GM18498 (cell line): ENCODE data around the gene VAPA.
"Not testable (repeated sequence)": the region's sequence is repeated elsewhere in the genome, so short reads cannot be mapped to it uniquely, and the experiment has no call there.

Experiments
- ATAC-seq: cut with Tn5 transposase; IDR thresholded peaks from one replicate; pipeline ENCODE4 v1.9.1; 2021; ENCODE audit warnings: mild to moderate bottlenecking, moderate library complexity; ENCODE audit not compliant: unreplicated experiment

Gene VAPA

DNA sequence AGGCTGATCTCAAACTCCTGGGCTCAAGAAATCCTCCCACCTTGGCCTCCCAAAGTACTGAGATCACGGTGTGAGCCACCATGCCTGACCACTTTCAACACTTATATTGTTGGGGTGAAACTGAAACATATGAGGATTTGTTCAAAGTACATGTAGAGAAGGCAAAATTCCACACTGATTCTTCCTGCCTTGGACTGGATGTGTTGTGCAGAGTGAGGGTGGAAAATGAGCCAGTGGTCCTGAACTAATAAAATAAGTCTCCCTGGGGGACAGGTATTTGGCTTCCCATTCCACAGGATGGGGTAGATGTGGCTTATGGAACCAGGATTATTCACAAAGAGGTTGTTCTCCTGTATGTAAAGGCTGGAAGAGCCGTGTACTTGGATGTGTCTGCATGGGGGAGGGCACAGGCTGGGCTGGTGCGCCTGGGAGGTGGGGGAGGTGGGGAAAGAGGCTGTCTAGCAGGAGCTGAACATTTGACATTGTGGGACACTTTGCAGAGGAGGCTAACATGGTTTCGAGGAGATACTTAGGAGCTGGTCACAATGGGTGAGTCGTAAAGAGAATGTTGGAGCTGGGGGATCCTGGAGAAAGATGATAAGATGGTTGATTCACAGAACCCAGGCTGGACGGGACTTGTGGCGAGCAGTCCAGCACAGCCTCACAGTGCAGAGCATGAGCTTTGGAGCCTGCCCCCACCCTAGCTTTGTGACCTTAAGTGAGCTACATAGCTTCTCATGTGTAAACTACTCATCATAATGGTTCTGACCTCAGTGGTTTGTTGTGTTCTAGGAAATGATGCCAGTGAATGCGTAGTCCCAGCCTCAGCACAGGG, 28.4 kb upstream of the VAPA start, which contains the start of gene TXNDC2:
TSS of gene TXNDC2 (plus strand) at position 804 of the 835 bp plus-strand sequence. CDS start 708 bp downstream, outside the sequence.
- no peak for ATAC-seq

DNA sequence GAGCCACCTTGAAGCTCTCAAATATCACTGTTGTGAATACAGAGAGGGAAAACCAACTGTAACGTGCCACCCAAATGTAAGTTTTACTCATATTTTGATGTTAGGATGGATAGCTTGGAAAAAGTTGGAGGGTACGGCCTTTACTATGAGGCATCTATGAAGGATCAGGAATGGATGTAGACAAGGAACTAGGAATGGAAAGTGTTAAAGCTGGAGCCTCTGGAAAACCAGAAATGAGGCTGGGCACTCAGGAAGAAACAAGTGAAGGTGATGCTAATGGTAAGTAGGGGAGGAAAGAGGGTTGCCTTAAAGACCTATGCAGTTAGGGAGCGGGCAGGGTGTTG, 27.8 kb upstream of the VAPA start:
- no peak for ATAC-seq

DNA sequence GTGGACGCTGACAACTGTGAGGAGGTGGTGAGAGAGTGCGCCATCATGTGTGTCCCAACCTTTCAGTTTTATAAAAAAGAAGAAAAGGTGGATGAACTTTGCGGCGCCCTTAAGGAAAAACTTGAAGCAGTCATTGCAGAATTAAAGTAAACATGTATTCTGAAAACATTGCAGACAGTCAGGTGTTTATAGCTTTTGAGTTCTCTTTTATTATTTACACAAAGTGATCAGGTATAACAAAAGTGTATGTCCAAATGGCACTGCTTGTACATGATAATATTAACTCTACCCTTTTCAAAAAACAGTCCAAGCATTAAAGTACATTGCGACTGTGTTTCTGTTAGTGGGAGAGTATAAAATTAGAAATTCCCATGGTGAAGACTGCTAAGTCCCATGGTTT, 25.8 kb upstream of the VAPA start:
- ATAC-seq: no peak

DNA sequence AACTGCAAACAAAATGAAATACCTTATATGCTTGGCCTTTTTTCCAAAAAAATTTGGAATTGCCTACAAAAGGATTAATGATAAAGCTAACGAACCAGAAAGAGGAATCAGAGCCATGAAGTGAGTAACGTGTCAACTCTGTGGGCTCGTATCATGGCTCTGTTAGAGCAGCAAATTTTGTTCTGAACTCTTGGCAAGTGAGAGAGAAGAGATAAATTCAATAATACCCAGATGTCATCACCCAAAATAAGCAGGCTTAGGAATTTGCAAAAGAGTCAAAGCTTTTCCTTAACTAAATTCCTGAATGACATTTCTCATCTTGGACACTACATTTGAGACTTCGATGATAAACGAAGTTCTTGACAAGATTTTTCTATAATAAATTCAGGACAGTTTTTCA, 23.6 kb upstream of the VAPA start:
- no peak for ATAC-seq

DNA sequence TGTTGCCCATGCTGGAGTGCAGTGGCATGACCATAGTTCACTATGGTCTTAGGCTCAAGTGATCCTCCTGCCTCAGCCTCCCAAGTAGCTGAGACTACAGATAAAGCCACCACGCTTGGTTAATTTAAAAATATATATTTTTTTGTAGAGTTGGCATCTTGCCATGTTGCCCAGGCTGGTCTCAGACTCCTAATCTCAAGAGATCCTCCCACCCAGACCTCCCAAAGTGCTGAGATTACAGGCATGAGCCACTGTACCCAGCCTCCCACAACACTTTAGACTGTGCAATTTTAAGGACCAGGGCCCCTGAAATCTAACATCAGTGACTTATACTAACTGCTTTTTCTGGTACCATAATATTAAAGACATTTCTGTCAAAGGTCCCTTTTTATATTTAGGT, 22.9 kb upstream of the VAPA start:
- no peak for ATAC-seq

DNA sequence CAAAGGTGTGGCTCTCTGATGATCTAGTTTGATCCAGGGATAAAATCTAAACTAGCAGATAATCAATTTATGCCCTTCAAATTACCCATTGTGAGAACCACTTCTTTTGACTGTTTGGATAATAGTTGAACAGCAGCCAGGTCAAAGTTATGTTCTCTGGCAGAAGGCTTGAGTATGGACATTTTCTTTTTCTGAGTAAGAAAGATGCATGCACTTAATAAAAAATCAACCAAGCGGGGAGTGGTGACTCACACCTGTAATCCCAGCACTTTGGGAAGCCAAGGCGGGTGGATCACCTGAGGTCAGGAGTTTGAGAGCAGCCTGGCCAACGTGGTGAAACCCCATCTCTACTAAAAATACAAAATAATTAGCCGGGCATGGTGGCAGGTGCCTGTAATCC, 22.3 kb upstream of the VAPA start:
- not testable (repeated sequence) for ATAC-seq

DNA sequence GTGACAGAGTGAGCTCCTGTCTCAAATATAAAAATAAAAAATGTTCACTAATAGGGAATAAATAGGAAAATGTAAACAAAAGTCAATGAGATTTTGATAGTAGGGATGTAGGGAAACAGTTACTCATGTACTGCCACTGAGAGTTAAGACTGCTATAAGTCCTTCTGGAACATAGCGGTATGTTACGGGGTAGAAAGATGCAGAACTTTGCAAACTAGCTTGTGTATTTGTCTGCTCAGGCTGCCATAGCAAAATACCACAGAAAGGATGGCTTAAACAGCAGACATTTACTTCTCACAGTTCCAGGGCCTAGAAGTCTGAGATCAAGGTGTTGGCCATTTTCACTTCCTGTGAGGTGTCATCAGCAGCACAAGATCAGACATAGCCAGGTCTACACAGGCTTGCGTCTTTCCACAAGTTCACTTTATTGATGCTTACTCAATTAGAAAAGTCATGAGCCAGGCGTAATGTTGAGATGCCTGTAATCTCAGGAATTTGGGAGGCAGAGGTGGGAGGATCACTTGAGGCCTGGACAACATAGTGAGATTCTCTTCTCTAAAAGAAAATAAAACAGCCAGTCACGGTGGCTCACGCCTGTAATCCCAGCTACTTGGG, 19.3 kb upstream of the VAPA start:
- no peak for ATAC-seq

DNA sequence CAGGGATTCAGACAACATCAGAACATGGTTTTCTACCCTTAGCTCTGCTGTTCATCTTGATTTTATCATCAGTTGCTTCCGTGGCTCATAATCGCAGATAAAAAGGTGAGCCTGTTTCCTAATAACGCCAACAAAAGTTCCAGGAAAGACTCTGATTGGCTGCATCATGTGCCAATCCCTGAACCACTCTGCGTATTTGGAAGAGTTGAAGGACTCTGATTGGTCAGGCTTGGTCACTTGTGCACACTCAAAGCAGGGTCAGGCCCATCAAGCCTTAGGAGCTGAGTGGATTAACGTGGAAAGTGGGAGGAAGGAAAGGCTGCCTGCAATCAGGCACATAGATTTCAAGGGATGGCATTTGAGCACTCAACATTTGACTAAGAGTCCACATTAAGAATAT, 16.7 kb upstream of the VAPA start:
- no peak for ATAC-seq

DNA sequence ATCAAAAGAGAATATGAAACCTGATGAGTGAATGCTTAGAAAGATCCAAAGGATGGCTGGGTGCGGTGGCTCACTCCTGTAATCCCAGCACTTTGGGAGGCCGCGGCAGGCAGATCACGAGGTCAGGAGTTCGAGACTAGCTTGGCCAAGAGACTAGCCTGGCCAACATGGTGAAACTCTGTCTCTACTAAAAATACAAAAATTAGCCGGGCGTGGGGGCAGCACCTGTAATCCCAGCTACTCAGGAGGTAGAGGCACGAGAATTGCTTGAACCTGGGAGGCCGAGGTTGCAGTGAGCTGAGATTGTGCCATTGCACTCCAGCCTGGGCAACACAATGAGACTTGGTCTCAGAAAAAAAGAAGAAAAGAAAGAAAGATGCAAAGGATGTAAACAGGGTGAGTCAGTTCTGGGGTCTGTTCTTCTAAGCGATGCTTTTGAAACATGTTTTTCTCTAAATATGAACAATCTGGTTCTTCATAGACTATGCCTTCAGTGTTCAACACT, 16.0 kb upstream of the VAPA start:
- not testable (repeated sequence) for ATAC-seq

DNA sequence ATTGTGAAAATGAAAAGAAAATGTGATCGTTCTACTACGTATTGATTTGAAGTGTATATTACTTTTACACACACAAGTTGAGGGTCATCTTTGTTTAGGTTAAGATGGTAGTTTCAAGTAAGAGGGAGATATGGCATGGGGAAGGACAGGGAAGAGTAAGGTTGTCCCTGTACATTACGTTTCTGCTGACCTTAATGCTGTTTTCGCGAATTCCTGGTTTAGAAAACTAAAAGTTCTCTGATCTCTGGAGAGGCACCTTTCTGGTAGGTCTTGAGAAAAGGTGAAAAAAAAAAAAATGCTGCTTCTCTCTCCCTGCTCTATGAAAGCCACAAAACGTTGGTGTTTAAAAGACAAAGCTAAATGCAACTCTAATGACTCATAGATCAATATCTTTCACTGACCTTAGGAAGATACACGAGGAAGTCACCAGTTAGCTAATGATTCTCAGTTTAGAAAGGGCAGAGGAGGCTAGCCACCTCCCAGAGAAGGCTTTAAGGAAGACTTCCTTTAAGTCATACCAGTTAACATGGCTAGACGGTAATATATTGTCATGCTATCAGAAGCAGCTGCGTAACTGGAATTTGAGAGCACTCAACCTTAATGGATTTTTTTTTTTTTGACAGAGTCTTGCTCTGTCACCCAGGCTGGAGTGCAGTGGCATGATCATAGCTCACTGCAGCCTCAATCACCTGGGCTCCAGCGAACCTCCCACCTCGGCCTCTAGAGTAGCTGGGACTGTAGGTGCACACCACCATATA, 14.8 kb upstream of the VAPA start:
- ATAC-seq: no peak

DNA sequence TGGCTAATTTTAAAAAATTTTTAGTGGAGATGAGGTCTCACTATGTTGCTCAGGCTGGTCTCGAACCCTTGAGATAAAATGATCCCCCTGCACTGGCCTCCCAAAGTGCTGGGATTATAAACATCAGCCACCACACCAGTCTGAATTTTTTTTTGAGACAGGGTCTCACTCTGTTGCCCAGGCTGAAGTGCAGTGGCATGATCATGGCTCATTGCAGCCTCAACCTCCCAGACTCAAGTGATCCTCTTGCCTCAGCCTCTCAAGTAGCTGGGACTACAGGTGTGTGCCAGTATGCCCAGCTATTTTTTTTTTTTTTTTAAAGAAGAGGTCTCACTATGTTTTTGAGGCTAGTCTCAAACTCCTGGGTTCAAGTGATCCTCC, 14.3 kb upstream of the VAPA start:
- not testable (repeated sequence) for ATAC-seq

DNA sequence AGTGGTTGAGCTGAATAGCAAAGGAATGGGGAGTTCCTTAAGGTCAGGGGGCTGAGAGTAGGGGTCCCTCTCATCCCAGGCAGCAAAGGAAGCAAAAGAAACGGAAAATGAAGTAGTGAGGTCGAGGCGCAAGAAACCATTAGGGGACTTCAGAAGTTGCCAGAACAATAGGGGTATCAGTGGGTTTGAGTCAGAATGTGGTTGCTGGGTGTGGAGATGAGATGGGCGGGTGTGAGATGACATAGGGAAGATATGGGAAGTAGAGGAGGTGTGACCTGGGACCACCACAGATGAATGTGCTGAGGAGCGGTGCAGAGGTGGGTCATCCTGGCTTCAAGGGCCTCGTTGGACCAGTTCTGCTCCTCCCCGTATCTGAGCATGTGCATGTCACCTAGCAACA, 13.1 kb upstream of the VAPA start:
- no peak for ATAC-seq

DNA sequence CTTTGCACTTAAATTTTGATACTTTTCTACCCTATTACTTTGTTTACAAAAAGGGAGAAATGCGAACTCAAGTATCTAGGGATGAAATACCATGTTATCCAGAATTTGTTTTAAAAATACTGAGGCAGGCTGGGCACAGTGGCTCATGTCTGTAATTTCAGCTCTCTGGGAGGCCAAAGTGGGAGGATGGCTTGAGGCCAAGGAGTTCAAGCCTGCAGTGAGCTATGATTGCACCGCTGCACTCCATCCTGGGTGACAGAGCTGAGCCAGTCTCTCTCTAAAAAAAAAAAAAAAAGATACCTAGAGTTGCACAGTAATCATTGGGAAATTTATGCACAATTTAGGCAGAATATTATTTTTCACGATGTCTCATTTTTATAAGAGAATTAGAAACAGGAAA, 12.4 kb upstream of the VAPA start:
- no peak for ATAC-seq

DNA sequence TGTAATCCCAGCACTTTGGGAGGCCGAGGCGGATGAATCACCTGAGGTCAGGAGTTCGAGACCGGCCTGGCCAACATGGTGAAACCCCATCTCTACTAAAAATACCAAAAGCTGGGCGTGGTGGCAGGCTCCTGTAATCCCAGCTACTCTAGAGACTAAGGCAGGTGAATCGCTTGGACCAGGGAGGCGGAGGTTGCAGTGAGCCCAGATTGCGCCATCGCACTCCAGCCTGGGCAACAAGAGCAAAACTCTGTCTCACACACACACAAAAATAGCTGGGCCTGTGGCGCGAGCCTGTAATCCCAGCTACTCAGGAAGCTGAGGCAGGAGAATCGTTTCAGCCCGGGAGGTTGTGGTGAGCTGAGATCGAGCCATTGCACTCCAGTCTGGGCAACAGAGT, 11.6 kb upstream of the VAPA start:
- not testable (repeated sequence) for ATAC-seq

DNA sequence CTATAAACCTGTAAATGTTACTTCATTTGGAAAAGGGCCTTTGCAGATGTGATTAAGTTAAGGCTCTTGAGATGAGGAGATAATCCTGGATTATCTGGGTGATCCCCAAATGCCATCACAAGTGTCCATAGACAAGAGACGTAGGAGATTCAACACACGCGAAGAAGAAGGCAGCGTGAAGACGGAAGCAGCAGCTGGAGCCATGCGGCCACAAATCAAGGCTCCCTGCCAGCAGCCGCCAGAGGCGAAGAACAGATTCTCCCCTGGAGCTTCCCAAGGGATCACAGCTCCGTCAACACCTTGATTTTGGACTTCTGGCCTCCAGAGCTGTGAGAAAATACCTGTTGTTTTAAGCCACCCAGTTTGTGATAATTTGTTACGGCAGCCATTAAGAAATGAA, 11.0 kb upstream of the VAPA start:
- ATAC-seq: no peak

DNA sequence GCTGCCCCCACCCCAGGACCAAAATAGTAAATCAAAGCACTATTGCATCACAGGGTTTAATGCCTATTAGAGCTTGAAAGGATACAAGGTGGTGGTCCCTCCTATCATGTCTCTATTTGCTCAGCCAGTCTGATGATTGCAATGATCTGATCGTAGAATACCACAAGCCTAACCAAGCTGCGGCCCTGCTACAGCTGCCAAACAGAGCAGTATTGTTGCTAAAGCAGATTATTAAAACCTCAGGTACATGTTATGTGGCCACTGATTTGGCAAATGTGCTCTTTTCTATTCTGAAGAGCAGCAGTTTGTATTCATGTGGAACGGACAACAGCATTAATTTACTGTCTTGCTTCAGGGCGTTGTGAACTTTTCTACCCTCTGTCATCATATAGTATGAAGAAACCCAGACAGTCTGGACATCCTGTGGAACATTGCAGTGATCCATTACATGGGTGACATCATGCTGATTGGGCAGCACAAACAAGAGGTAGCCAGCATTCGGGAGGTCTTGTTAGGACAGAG, 8.4 kb upstream of the VAPA start:
- no peak for ATAC-seq

DNA sequence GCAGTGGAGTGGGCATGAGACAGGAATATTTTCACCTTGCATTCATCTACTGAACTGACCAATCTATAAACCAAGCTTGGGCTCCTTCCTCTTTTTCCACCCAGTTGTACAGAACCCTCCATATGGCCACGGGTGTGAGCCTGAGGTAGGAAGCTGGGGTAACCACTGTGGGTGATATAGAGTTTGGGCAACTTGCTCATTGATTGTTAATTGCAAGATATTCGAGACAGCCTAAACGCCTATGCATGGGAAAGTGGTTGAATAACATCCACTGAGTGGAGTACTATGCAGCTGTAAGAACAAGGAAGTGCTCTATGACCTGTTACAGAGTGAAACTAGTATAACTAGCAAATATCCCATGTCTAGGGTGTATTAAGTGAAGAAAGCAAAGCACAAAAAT, 7.3 kb upstream of the VAPA start:
- no peak for ATAC-seq

DNA sequence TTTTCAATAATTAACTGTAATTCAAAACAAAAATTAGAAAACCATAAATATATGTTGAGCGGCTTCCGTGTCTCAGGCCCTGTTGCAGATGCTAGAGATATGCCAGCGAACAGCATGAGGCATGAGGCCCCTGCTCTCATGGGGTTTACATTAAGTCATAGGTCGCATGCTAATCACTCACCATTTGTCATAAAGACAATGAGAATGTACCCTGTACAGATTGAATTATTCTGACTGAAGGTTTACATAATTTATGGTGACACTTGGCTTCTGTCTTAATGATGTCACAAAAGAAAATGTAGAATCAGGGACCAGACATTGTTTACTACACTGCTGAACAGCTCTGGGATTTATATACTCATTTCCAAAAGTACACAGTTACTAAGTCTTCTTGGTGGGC, 5.9 kb upstream of the VAPA start:
- no peak for ATAC-seq

DNA sequence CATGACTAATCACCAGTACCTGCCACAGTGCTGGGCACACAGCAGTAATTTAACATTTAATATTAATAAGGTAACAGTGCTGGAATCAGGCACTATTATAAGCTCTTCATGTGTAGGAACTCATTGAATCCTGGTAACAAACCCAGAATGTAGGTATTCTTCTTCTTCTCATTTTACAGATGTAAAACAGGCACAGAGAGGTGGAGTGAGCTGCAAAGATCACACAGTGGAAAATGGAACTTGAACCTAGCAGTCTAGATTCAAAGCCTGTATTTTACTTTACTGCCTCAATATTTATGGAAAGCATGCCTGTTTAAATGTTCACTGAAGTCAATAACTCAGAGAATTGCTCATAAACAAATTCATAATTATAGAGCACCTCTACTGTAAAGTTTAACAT, 3.7 kb upstream of the VAPA start:
- no peak for ATAC-seq

DNA sequence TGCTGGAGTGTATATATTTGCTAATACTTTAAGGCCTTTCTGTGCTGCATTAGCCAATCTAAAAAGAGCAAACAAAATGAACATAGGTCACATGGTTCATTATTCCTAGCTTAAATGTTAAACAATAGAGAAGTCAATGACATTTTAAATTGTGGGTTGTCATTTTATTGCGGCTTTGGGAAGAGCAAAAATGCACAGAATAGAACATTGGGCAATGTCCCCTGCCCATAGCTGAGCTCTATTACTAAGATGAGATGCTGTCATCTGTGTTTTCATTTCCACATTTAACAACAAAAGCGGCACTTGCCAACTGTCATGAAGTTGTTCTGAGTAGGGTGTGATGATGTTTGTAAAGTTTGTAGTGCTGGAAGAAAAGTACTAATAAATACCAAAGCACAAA, 3.2 kb upstream of the VAPA start:
- no peak for ATAC-seq

DNA sequence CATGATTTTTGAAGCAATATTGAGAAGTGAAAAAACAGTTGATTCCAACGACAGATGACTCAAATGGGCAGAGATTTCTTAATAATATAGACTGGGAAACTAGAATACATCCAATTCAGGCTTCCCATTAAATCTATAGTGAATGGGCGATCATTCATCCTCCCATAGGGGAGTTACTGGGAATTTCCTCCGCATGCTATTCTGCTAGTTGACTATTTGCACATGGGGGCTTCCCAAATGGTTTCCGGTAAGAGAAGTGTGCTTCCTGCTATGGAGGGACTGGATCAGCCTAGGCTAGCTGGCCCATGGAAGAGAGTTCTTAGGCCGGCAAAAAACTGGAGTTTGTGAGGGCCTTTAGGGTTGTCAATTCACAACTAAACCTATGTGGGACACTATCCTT, 2.6 kb upstream of the VAPA start:
- ATAC-seq: no peak

DNA sequence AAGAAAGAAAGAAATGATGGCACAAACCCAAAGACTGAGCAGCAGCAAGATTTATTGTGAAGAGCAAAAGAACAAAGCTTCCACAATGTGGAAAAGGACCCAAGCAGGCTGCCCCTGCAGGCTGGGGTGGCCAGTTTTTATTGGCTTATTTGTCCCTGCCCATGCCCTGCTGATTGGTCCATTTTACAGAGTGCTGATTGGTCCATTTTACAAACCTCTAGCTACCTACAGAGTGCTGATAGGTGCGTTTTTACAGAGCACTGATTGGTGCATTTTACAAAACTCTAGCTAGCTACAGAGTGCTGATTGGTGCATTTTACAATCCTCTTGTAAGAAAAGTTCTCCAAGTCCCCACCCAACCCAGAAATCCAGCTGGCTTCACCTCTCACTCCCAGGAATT, 1.5 kb upstream of the VAPA start:
- ATAC-seq: not testable (repeated sequence)
